Esophagus muscularis mucosa (tissue), 3 donors: Measurements from ENCODE around the gene SEC16A.

Source experiments
- CTCF ChIP-seq, 3 experiments: fragments of 200-600 bp in 2 of 3; fragments of 450-650 bp in 1 of 3; sonication (generic) in 2 of 3; IDR thresholded peaks; one replicate each; pipeline ENCODE4 v1.5.1; 2017 to 2019; ENCODE audit warnings: antibody characterized with exemption in 3 of 3, mild to moderate bottlenecking in 2 of 3, moderate library complexity in 1 of 3
- POLR2A ChIP-seq: fragments of 450-650 bp; IDR thresholded peaks from one replicate; pipeline ENCODE4 v1.6.1; 2017; ENCODE audit warnings: antibody characterized with exemption, moderate library complexity, mild to moderate bottlenecking, low read depth

GRCh38 chr9:136438548-136439480 lies 44.0 kb downstream of the SEC16A start:
- TF ChIP-seq CTCF (IDR thresholded peaks at IDR 0.05) = no peak
- TF ChIP-seq POLR2A = no peak
